GM12878 (cell line): Measurements from ENCODE around the gene TMEM163. TPM values are rescaled to one million over a fixed set of nuclear protein-coding genes. Genes with fewer than 3 reads are reported as not detected.

Experiments used
- ATAC-seq: fragments of 200-7000 bp; cut with Tn5 transposase; 3 replicates; pipeline ENCODE4 v1.9.1; 2020; ENCODE audit warnings: mild to moderate bottlenecking, moderate library complexity
- BruUV-seq: library from RNA; stranded (reverse); fragments of 400-500 nt; replicated peaks from 2 replicates; lab custom pipeline; 2021; lab: Mats Ljungman, UMichigan
- CTCF ChIA-PET: fragments of 300-600 bp; sonication (Branson Sonifier 250); formaldehyde crosslinking; extraction: SDS; loops from one replicate; lab custom pipeline; 2021; ENCODE audit warnings: inconsistent platforms; lab: Yijun Ruan, JAX
- POLR2A ChIA-PET: fragments of 350-600 bp; formaldehyde crosslinking; extraction: SDS; loops from one replicate; lab custom pipeline; 2021; ENCODE audit warnings: inconsistent platforms; lab: Charles Lee
- RAD21 ChIA-PET: fragments of 300-600 bp; sonication (Branson Sonifier 250); formaldehyde crosslinking; loops from one replicate; lab custom pipeline; 2023; ENCODE audit warnings: antibody characterized with exemption; ENCODE audit not compliant: unreplicated experiment; lab: Charles Lee
- SMC1A ChIA-PET: fragments of 300-600 bp; sonication (Branson Sonifier 250); formaldehyde crosslinking; loops from one replicate; lab custom pipeline; 2023; ENCODE audit not compliant: unreplicated experiment, uncharacterized antibody; lab: Charles Lee
- DNase-seq: peaks from one replicate; pipeline ENCODE4 v3.0.0-alpha.2; 2011; ENCODE audit warnings: low read depth, low spot score
- FAIRE-seq: peaks from 3 replicates; lab custom pipeline; 2011; peaks lifted over from hg19 to GRCh38; lab: Jason Lieb, UNC
- H2AFZ ChIP-seq: 2 replicates; pipeline ENCODE4 v1.6.0; 2011; ENCODE audit warnings: low read depth, low read length, control low read depth; ENCODE audit not compliant: control insufficient read depth
- H3K27ac ChIP-seq: 2 replicates; pipeline ENCODE4 v1.5.1; 2011; ENCODE audit warnings: control low read depth; ENCODE audit not compliant: control insufficient read depth, insufficient read depth
- H3K27me3 ChIP-seq, 2 experiments: replicated peaks in 1 of 2; 2 replicates each; pipeline versions ENCODE4 v1.6.0 to v1.6.1; 2011; ENCODE audit warnings: low read length in 1 of 2; ENCODE audit not compliant: control insufficient read depth in 2 of 2, insufficient read depth in 2 of 2
- H3K36me3 ChIP-seq, 2 experiments: 2 replicates each; pipeline ENCODE4 v1.5.1; 2011; ENCODE audit warnings: low read length in 1 of 2; ENCODE audit not compliant: control insufficient read depth in 2 of 2, insufficient read depth in 2 of 2
- H3K4me1 ChIP-seq: 2 replicates; pipeline ENCODE4 v1.6.1; 2011; ENCODE audit warnings: mild to moderate bottlenecking, low read length, moderate library complexity, mixed read lengths; ENCODE audit not compliant: control insufficient read depth, insufficient read depth
- H3K4me2 ChIP-seq: 2 replicates; pipeline ENCODE4 v1.6.0; 2011; ENCODE audit warnings: control low read depth; ENCODE audit not compliant: control insufficient read depth, insufficient read depth
- H3K4me3 ChIP-seq: fragments of 200-600 bp; sonication (generic); 2 replicates; pipeline ENCODE4 v1.5.1; 2016
- H3K79me2 ChIP-seq: 2 replicates; pipeline ENCODE4 v1.6.0; 2011; ENCODE audit warnings: low read length; ENCODE audit not compliant: control insufficient read depth, insufficient read depth
- H3K9ac ChIP-seq: 2 replicates; pipeline ENCODE4 v1.8.0; 2011; ENCODE audit warnings: low read length, control low read depth, mixed read lengths; ENCODE audit not compliant: control insufficient read depth, insufficient read depth
- H3K9me3 ChIP-seq: replicated peaks from 3 replicates; pipeline ENCODE4 v1.5.1; 2011; ENCODE audit warnings: mild to moderate bottlenecking, low read length; ENCODE audit not compliant: control insufficient read depth, insufficient read depth
- H4K20me1 ChIP-seq: 2 replicates; pipeline ENCODE4 v1.6.0; 2011; ENCODE audit not compliant: control insufficient read depth, insufficient read depth
- POLR2A ChIP-seq: IDR thresholded peaks from 2 replicates; pipeline ENCODE4 v1.6.1; 2011; ENCODE audit warnings: low read depth, mild to moderate bottlenecking, low read length
- RAD51 ChIP-seq: fragments of 450-650 bp; IDR thresholded peaks from 2 replicates; pipeline ENCODE4 v1.6.1; 2016; ENCODE audit warnings: moderate library complexity, mild to moderate bottlenecking, inconsistent platforms
- SPI1 ChIP-seq: IDR thresholded peaks from 2 replicates; pipeline ENCODE4 v1.6.1; 2011; ENCODE audit warnings: low read depth, mild to moderate bottlenecking, low read length, moderate library complexity, borderline replicate concordance; ENCODE audit not compliant: insufficient read depth
- WGBS: methylation state at CpG from one replicate; pipeline ENCODE4 v1.1.6; 2016; ENCODE audit warnings: low lambda C conversion rate; ENCODE audit not compliant: insufficient replicate concordance, insufficient coverage; ENCODE audit errors: missing lambda C conversion rate; 5-methylcytosine and 5-hydroxymethylcytosine counted together
- in situ Hi-C: fragments of 300-500 bp; cut with MboI; formaldehyde crosslinking; loops from 9 replicates; pipeline ENCODE4 v1.14.3; 2018; ENCODE audit warnings: mixed read lengths
- intact Hi-C: fragments of 100-400 bp; cut with micrococcal nuclease; formaldehyde crosslinking; loops from one replicate; pipeline ENCODE4 v1.14.2; 2022; ENCODE audit not compliant: unreplicated experiment
- polyA plus RNA-seq, 11 experiments: library from polyadenylated mRNA; depleted of rRNA in 4 of 11; unstranded in 6 of 11; stranded (reverse) in 5 of 11; fragments of >200 nt; fragmentation: Nextera tagmentation in 4 of 11; fragmentation: Illumina TruSeq in 1 of 11; extraction: Ambion mirVana in 4 of 11; extraction: Trizol in 1 of 11; gene quantifications; 1 replicate in 1 of 11; 2 replicates in 10 of 11; pipeline versions ENCODE4 v1.2.1 to v1.2.3, GENCODE V29; 2011 to 2016; ENCODE audit warnings: inconsistent platforms in 2 of 11, missing spikeins in 2 of 11, low read depth in 1 of 11
- total RNA-seq, 4 experiments: library from RNA; depleted of rRNA in 3 of 4; stranded (reverse); fragments of >200 nt in 3 of 4; fragmentation: Illumina TruSeq in 1 of 4; extraction: Trizol in 1 of 4; gene quantifications; 2 replicates each; pipeline versions ENCODE4 v1.2.1 to v1.2.3, GENCODE V29; 2013 to 2021
- TF ChIP-seq, protein P1 (sequence below): fragments of 450-650 bp; formaldehyde crosslinking; IDR thresholded peaks from 2 replicates; pipeline ENCODE4 v1.4.0; 2020; ENCODE audit warnings: mild to moderate bottlenecking, moderate library complexity

The TMEM163 gene
- total and polyA plus RNA-seq, 10 of the 15 experiments (the other 5 are each of a cell fraction or from before 2014, with no cell fraction given), result 0.05 to 0.11 (median 0.07) TPM; not detected in 4

DNA sequence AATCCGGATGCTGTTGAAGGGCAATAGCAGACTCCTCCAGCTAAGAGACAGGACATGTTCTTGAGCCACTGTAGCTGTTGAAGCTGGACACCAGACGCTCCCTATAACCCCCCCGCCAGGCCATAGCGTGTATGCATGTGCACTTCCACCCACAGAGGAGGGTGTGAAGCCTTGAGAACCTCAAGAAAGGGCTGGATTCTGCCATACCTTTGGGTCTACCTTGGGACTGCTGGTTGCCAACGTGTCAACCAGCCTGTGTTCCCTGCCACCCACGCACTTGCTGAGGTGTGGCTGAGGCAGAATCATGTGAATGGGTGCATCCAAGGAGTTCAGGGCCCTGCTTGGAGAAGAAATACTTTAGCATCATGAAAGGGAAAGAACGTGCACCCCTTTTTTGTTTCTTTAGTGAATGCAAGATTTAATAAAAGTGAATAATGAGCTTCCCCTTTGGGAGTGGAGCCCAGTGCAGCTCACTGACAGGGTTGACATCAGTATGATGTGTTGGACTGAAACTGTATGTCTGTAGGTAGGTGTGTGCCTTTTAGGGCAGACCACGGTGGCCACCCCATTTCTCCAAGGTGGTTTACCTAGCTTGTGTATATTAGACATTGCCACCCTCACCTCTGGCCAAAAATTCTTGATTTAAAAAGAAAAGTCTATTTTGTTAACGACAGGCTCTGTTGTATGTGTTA lies 266.6 kb downstream of the TMEM163 start:
- in situ Hi-C loops, result no loop called here
- ChIA-PET POLR2A (no interaction called here), CTCF (interaction anchor here (0.6 to 4.9 kb wide), 23 partner anchors 9 to 1317 kb away, joined by 3 to 32 read pairs (median 3); no protein-coding TSS in a partner anchor), RAD21 (interaction anchor here (0.6 to 1.2 kb wide), 8 partner anchors 24 to 568 kb away, joined by 3 to 5 read pairs (median 4); no protein-coding TSS in a partner anchor), SMC1A (interaction anchor here (1.1 to 2.6 kb wide), 10 partner anchors 8 to 569 kb away, joined by 3 to 17 read pairs (median 4); no protein-coding TSS in a partner anchor)
- Histone ChIP-seq H3K4me2 (no peak overlapping the region), H3K27ac (no peak overlapping the region), H3K4me3 (no peak overlapping the region), H3K79me2 (no peaks in the 10 kb centered on the region), H4K20me1 (no peaks in the 10 kb centered on the region), H3K9ac (no peak overlapping the region), H3K9me3 (no peaks in the 10 kb centered on the region), H3K27me3 (no peaks in the 10 kb centered on the region), H3K4me1 (no peaks in the 10 kb centered on the region), H2AFZ (no peak overlapping the region), H3K36me3 (peaks cover 14 to 17% of the 10 kb centered on the region in 2 experiments; a peak in 3 of 4 replicates)
- FAIRE-seq (no peak), ATAC-seq (no peak), DNase-seq (no peak)
- intact Hi-C loops, result loop anchor here (5.0 kb wide), 1 partner anchor 240 kb away; no protein-coding TSS in a partner anchor
- TF ChIP-seq SPI1 (no peak), POLR2A (0 out of 2 replicates have a peak, but pooled peaks have one; percentile 40)
- WGBS, result 77% methylated on average over 9 of the region's 9 CpGs
- TSS peak; percentile 17 for BruUV-seq

DNA sequence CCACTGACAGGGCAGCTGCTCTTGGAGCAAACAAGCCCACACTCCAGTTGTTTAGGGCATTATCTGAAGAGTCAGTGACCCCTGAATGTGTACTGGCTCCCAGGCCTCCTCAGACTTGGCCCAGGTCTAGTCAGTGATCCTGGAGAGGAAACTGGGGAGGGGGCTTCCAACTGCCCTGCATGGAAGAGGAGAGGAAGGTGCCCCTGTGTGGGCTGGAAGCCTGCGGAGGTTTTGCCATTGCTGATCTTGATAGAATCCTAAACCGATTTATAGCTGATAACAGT lies 267.5 kb downstream of the TMEM163 start:
- intact Hi-C loops, result loop anchor here (2.0 to 5.0 kb wide), 3 partner anchors 241 to 564 kb away; no protein-coding TSS in a partner anchor
- 64% methylated on average over 2 of the region's 2 CpGs for WGBS
- TF ChIP-seq, protein P1, sequence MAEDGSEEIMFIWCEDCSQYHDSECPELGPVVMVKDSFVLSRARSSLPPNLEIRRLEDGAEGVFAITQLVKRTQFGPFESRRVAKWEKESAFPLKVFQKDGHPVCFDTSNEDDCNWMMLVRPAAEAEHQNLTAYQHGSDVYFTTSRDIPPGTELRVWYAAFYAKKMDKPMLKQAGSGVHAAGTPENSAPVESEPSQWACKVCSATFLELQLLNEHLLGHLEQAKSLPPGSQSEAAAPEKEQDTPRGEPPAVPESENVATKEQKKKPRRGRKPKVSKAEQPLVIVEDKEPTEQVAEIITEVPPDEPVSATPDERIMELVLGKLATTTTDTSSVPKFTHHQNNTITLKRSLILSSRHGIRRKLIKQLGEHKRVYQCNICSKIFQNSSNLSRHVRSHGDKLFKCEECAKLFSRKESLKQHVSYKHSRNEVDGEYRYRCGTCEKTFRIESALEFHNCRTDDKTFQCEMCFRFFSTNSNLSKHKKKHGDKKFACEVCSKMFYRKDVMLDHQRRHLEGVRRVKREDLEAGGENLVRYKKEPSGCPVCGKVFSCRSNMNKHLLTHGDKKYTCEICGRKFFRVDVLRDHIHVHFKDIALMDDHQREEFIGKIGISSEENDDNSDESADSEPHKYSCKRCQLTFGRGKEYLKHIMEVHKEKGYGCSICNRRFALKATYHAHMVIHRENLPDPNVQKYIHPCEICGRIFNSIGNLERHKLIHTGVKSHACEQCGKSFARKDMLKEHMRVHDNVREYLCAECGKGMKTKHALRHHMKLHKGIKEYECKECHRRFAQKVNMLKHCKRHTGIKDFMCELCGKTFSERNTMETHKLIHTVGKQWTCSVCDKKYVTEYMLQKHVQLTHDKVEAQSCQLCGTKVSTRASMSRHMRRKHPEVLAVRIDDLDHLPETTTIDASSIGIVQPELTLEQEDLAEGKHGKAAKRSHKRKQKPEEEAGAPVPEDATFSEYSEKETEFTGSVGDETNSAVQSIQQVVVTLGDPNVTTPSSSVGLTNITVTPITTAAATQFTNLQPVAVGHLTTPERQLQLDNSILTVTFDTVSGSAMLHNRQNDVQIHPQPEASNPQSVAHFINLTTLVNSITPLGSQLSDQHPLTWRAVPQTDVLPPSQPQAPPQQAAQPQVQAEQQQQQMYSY (CRISPR knock-in tag), result no peak
- no peak for TF ChIP-seq RAD51
- no peak overlapping the region for H3K9ac ChIP-seq
- ATAC-seq (no peak), DNase-seq (no peak), FAIRE-seq (no peak)
- CTCF ChIA-PET, result interaction anchor here (0.6 to 4.9 kb wide), 39 partner anchors 9 to 1934 kb away, joined by 3 to 32 read pairs (median 3); no protein-coding TSS in a partner anchor
- in situ Hi-C loops, result no loop called here
- H3K36me3 ChIP-seq, result peaks cover 16 to 22% of the 10 kb centered on the region in 2 experiments
- no peaks in the 10 kb centered on the region for H3K27me3 ChIP-seq
- no peak overlapping the region for H3K4me3 ChIP-seq
- H4K20me1 ChIP-seq, result no peaks in the 10 kb centered on the region
- no peak overlapping the region for H2AFZ ChIP-seq
- no peaks in the 10 kb centered on the region for H3K9me3 ChIP-seq
- POLR2A ChIA-PET, result interaction anchor here (0.5 kb wide), 1 partner anchor 788 kb away, joined by 4 read pairs; no protein-coding TSS in a partner anchor
- no peak overlapping the region for H3K27ac ChIP-seq
- no peaks in the 10 kb centered on the region for H3K79me2 ChIP-seq
- no peaks in the 10 kb centered on the region for H3K4me1 ChIP-seq
- no peak overlapping the region for H3K4me2 ChIP-seq
- no TSS peak for BruUV-seq
- SMC1A ChIA-PET, result interaction anchor here (0.7 to 2.6 kb wide), 12 partner anchors 9 to 568 kb away, joined by 3 to 17 read pairs (median 4); no protein-coding TSS in a partner anchor
- RAD21 ChIA-PET, result interaction anchor here (1.0 to 1.9 kb wide), 7 partner anchors 25 to 567 kb away, joined by 3 to 12 read pairs (median 3); no protein-coding TSS in a partner anchor
